NB4 (cell line): ENCODE measurements around the gene CRTC1.

Experiments used
- MYC ChIP-seq: IDR thresholded peaks from 2 replicates; pipeline ENCODE4 v1.6.1; 2011; ENCODE audit warnings: low read depth, low read length
- POLR2A ChIP-seq: IDR thresholded peaks from 2 replicates; pipeline ENCODE4 v1.6.1; 2011; ENCODE audit warnings: mild to moderate bottlenecking; ENCODE audit not compliant: insufficient read length; ENCODE audit errors: extremely low read depth
- TF ChIP-seq, protein P1 (sequence below): IDR thresholded peaks from one replicate; pipeline ENCODE4 v1.5.1; 2012; ENCODE audit warnings: low read depth, low read length

DNA sequence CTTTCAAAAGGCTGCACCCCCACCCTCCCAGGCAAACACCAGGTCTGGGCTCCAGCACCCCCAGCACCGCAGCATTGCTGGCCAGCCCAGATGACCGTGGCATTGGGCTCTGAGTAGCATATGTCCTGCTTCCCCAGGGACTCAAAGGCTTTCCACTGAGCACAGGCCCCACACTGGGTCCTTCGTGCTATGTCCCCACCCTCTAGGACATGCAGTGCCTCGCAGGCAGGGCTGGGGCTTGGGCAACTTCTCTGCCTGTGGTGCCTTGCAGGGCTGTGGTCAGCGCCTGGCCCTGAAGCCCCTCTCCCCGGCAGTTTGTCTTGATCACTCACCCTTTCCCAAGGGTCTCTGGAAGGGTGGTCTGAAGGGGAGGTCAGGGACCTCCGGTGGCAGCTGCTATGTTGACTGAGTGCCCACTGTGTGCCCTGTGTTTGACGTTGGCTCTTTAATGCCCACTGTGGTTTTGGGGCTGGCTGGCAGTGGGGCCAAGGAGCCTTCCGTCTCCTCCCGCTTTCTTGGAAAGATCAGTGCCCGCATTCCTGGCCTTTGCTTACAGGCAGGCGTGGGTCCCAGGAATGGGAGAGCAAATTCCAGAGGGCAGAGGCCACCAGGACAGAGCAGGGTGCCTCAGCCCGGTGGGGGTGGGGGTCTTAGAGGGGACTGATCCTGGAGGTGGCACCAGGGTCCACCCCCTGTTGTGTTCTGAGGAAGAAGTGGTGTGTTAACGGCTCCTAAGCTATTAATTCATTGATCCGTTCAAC, 20.3 kb upstream of the CRTC1 start:
- TF ChIP-seq, protein P1, sequence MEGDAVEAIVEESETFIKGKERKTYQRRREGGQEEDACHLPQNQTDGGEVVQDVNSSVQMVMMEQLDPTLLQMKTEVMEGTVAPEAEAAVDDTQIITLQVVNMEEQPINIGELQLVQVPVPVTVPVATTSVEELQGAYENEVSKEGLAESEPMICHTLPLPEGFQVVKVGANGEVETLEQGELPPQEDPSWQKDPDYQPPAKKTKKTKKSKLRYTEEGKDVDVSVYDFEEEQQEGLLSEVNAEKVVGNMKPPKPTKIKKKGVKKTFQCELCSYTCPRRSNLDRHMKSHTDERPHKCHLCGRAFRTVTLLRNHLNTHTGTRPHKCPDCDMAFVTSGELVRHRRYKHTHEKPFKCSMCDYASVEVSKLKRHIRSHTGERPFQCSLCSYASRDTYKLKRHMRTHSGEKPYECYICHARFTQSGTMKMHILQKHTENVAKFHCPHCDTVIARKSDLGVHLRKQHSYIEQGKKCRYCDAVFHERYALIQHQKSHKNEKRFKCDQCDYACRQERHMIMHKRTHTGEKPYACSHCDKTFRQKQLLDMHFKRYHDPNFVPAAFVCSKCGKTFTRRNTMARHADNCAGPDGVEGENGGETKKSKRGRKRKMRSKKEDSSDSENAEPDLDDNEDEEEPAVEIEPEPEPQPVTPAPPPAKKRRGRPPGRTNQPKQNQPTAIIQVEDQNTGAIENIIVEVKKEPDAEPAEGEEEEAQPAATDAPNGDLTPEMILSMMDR = no peak
- TF ChIP-seq POLR2A = no peak
- TF ChIP-seq MYC = no peak
